HepG2 (cell line): ENCODE data around the gene NDUFV1. TPM values are rescaled to one million over a fixed set of nuclear protein-coding genes. Genes with fewer than 3 reads are reported as not detected.

Source experiments
- AHDC1 ChIP-seq: sonication (generic); formaldehyde crosslinking; IDR thresholded peaks from 2 replicates; pipeline ENCODE4 v1.5.1; 2020; ENCODE audit warnings: mild to moderate bottlenecking, missing genetic modification reagents, borderline replicate concordance
- ARID3A ChIP-seq: IDR thresholded peaks from 2 replicates; pipeline ENCODE4 v1.6.1; 2012; ENCODE audit warnings: low read depth, low read length, improper control_type of control experiment
- GATAD2A ChIP-seq: IDR thresholded peaks from 2 replicates; pipeline ENCODE4 v1.6.1; 2016
- HNF4G ChIP-seq, 2 experiments: sonication (generic) in 1 of 2; formaldehyde crosslinking in 1 of 2; IDR thresholded peaks; 2 replicates each; pipeline versions ENCODE4 v1.4.0 to v1.6.1; 2011 to 2020; ENCODE audit warnings: borderline replicate concordance in 2 of 2, low read depth in 2 of 2, mild to moderate bottlenecking in 2 of 2, low read length in 1 of 2, missing genetic modification reagents in 1 of 2, moderate library complexity in 1 of 2
- IKZF5 ChIP-seq: IDR thresholded peaks from 2 replicates; pipeline ENCODE4 v1.6.1; 2018; ENCODE audit warnings: missing genetic modification reagents, mild to moderate bottlenecking, missing compliant biosample characterization
- MLXIP ChIP-seq: sonication (generic); formaldehyde crosslinking; IDR thresholded peaks from 2 replicates; pipeline ENCODE4 v1.9.0; 2021; ENCODE audit warnings: missing genetic modification reagents, borderline replicate concordance
- NR2F2 ChIP-seq: IDR thresholded peaks from 2 replicates; pipeline ENCODE4 v1.6.1; 2012; ENCODE audit warnings: low read depth, inconsistent platforms, borderline replicate concordance
- PAF1 ChIP-seq: IDR thresholded peaks from 2 replicates; pipeline ENCODE4 v1.6.1; 2016; ENCODE audit warnings: missing genetic modification reagents, missing compliant biosample characterization
- REPIN1 ChIP-seq: sonication (generic); formaldehyde crosslinking; IDR thresholded peaks from 2 replicates; pipeline ENCODE4 v1.8.0; 2022; ENCODE audit warnings: missing genetic modification reagents, low read depth, mild to moderate bottlenecking, borderline replicate concordance
- SAP130 ChIP-seq: IDR thresholded peaks from 2 replicates; pipeline ENCODE4 v1.6.1; 2016; ENCODE audit warnings: low read depth
- TCF7 ChIP-seq: sonication (generic); IDR thresholded peaks from 2 replicates; pipeline ENCODE4 v1.6.1; 2016; ENCODE audit warnings: antibody characterized with exemption, low read depth
- ZFP91 ChIP-seq: sonication (generic); formaldehyde crosslinking; IDR thresholded peaks from 2 replicates; pipeline ENCODE4 v1.9.0; 2022; ENCODE audit warnings: missing genetic modification reagents, mild to moderate bottlenecking, borderline replicate concordance
- ZMYM3 ChIP-seq: sonication (generic); formaldehyde crosslinking; IDR thresholded peaks from 2 replicates; pipeline ENCODE4 v1.5.1; 2020; ENCODE audit warnings: mild to moderate bottlenecking, missing genetic modification reagents
- polyA plus RNA-seq, 8 experiments: library from polyadenylated mRNA; depleted of rRNA in 3 of 8; stranded (reverse) in 7 of 8; unstranded in 1 of 8; fragments of >200 nt; fragmentation: Illumina TruSeq in 4 of 8; extraction: Trizol in 4 of 8; gene quantifications; 2 replicates each; pipeline versions ENCODE4 v1.2.1 to v1.2.3, GENCODE V29; 2011 to 2016; ENCODE audit warnings: low read depth in 4 of 8, missing spikeins in 1 of 8, mixed read lengths in 1 of 8; ENCODE audit not compliant: insufficient read depth in 1 of 8
- total RNA-seq, 5 experiments: library from RNA; depleted of rRNA; stranded (reverse); fragments of >200 nt; fragmentation: Illumina TruSeq; extraction: Trizol; gene quantifications; 2 replicates each; pipeline ENCODE4 v1.2.3, GENCODE V29; 2016; ENCODE audit warnings: low read depth in 1 of 5
- TF ChIP-seq, protein P1 (sequence below): sonication (generic); formaldehyde crosslinking; IDR thresholded peaks from 2 replicates; pipeline ENCODE4 v1.8.0; 2022; ENCODE audit warnings: mild to moderate bottlenecking, missing genetic modification reagents, moderate library complexity

Gene NDUFV1
- total and polyA plus RNA-seq, 2 of the 13 experiments (the other 11 are each of a cell fraction or from before 2014, with no cell fraction given) = 88.9 to 137 TPM

DNA sequence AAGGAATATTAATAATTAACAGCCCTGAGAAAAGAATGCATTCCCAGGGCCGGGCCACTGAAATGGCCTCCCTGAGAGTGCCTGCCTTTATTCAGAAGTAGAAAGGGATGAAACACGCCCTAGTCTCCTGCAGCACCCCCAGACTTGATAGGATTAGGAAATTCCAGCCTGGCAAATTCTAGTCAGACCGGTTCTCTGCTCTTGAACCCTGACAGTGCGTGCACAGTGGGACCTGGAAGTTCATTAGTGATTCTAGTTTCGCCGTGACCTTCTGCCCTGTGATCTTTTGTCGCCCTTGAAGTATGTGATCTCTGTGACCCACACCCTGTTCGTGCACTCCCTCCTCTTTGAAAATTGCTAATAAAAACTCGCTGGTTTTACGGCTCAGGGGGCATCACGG, 25.3 kb upstream of the NDUFV1 start (continued):
- TF ChIP-seq AHDC1 (CRISPR knock-in tag) = peak; percentile 64; the same call in 1 of the 2 replicates
- 0 out of 2 replicates have a peak, but pooled peaks have one; percentile 19 for TF ChIP-seq ZMYM3 (CRISPR knock-in tag)
- TF ChIP-seq NR2F2 = peak; percentile 95
- TF ChIP-seq TCF7 = peak; percentile 75
- TF ChIP-seq ZFP91 (CRISPR knock-in tag) = 0 out of 2 replicates have a peak, but pooled peaks have one; percentile 23
- peak; percentile 51 for TF ChIP-seq HNF4G (IDR thresholded peaks at IDR 0.05; ENCODE audit: borderline replicate concordance, low read depth, low read length)
- TF ChIP-seq HNF4G (CRISPR knock-in tag; IDR thresholded peaks at IDR 0.05; ENCODE audit: borderline replicate concordance, low read depth) = no peak
- TF ChIP-seq GATAD2A (CRISPR knock-in tag) = peak; percentile 43; the same call in 1 of the 2 replicates
- TF ChIP-seq ARID3A = no peak
- no peak for TF ChIP-seq PAF1
- peak; percentile 53; the same call in 1 of the 2 replicates for TF ChIP-seq IKZF5 (CRISPR knock-in tag)
- TF ChIP-seq MLXIP (CRISPR knock-in tag) = no peak
- TF ChIP-seq, protein P1, sequence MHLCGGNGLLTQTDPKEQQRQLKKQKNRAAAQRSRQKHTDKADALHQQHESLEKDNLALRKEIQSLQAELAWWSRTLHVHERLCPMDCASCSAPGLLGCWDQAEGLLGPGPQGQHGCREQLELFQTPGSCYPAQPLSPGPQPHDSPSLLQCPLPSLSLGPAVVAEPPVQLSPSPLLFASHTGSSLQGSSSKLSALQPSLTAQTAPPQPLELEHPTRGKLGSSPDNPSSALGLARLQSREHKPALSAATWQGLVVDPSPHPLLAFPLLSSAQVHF (CRISPR knock-in tag) = no peak
- 0 out of 2 replicates have a peak, but pooled peaks have one; percentile 23 for TF ChIP-seq REPIN1 (CRISPR knock-in tag)
- peak; percentile 45; the same call in 1 of the 2 replicates for TF ChIP-seq SAP130 (CRISPR knock-in tag)
